Duodenal mucosa (tissue), 2 donors: Measurements from ENCODE around the gene HABP2.

ENCODE experiments used
- H3K27ac ChIP-seq: one replicate; pipeline ENCODE4 v1.7.0; 2013; ENCODE audit warnings: low read depth, low read length
- H3K27me3 ChIP-seq, 2 donors: one replicate each; pipeline ENCODE4 v1.7.0; 2013; ENCODE audit warnings: low read length in 2 of 2, control low read depth in 1 of 2; ENCODE audit not compliant: insufficient read depth in 2 of 2, control insufficient read depth in 1 of 2
- H3K36me3 ChIP-seq, 2 donors: one replicate each; pipeline ENCODE4 v1.7.0; 2013; ENCODE audit warnings: low read length in 2 of 2, control low read depth in 1 of 2; ENCODE audit not compliant: insufficient read depth in 2 of 2, control insufficient read depth in 1 of 2
- H3K4me1 ChIP-seq, 2 donors: one replicate each; pipeline ENCODE4 v1.7.0; 2013; ENCODE audit warnings: low read length in 2 of 2, control low read depth in 1 of 2; ENCODE audit not compliant: insufficient read depth in 2 of 2, control insufficient read depth in 1 of 2
- H3K4me3 ChIP-seq, 2 donors: one replicate each; pipeline ENCODE4 v1.7.0; 2013; ENCODE audit warnings: low read length in 2 of 2, low read depth in 1 of 2
- H3K9ac ChIP-seq, 2 donors: one replicate each; pipeline ENCODE4 v1.7.0; 2013; ENCODE audit warnings: low read length in 2 of 2, low read depth in 1 of 2
- H3K9me3 ChIP-seq, 2 donors: one replicate each; pipeline ENCODE4 v1.7.0; 2013; ENCODE audit warnings: low read length in 2 of 2, control low read depth in 1 of 2; ENCODE audit not compliant: control insufficient read depth in 1 of 2

HABP2 gene

GRCh38 chr10:113524539-113525490 lies 28.0 kb upstream of the HABP2 start:
- Histone ChIP-seq H3K4me1 (no peaks in the 10 kb centered on the region), H3K9ac (no peak overlapping the region), H3K36me3 (no peaks in the 10 kb centered on the region), H3K9me3 (no peaks in the 10 kb centered on the region), H3K27me3 (no peaks in the 10 kb centered on the region), H3K27ac (no peak overlapping the region), H3K4me3 (no peak overlapping the region)

GRCh38 chr10:113525713-113526112 lies 27.1 kb upstream of the HABP2 start:
- Histone ChIP-seq H3K27me3 (no peaks in the 10 kb centered on the region), H3K4me1 (no peaks in the 10 kb centered on the region), H3K4me3 (no peak overlapping the region), H3K27ac (no peak overlapping the region), H3K36me3 (no peaks in the 10 kb centered on the region), H3K9ac (no peak overlapping the region), H3K9me3 (no peaks in the 10 kb centered on the region)

- Histone ChIP-seq H3K4me3 (no peak overlapping the region), H3K36me3 (no peaks in the 10 kb centered on the region), H3K9me3 (no peaks in the 10 kb centered on the region), H3K9ac (no peak overlapping the region), H3K4me1 (no peaks in the 10 kb centered on the region), H3K27ac (no peak overlapping the region), H3K27me3 (no peaks in the 10 kb centered on the region)
Observed at GRCh38 chr10:113527211-113527906, 25.5 kb upstream of the HABP2 start.

GRCh38 chr10:113528876-113529275 lies 24.0 kb upstream of the HABP2 start:
- no peaks in the 10 kb centered on the region for H3K27me3 ChIP-seq
- H3K36me3 ChIP-seq: no peaks in the 10 kb centered on the region
- H3K4me1 ChIP-seq: no peaks in the 10 kb centered on the region
- H3K27ac ChIP-seq: no peak overlapping the region
- H3K4me3 ChIP-seq: no peak overlapping the region
- H3K9me3 ChIP-seq: no peaks in the 10 kb centered on the region
- no peak overlapping the region for H3K9ac ChIP-seq

GRCh38 chr10:113529575-113529974 lies 23.3 kb upstream of the HABP2 start:
- Histone ChIP-seq H3K27me3 (no peaks in the 10 kb centered on the region), H3K27ac (no peak overlapping the region), H3K4me3 (no peak overlapping the region), H3K9ac (no peak overlapping the region), H3K9me3 (no peaks in the 10 kb centered on the region), H3K36me3 (no peaks in the 10 kb centered on the region), H3K4me1 (no peaks in the 10 kb centered on the region)

GRCh38 chr10:113530476-113530875 lies 22.4 kb upstream of the HABP2 start:
- Histone ChIP-seq H3K9ac (no peak overlapping the region), H3K9me3 (no peaks in the 10 kb centered on the region), H3K27me3 (no peaks in the 10 kb centered on the region), H3K36me3 (no peaks in the 10 kb centered on the region), H3K4me3 (no peak overlapping the region), H3K27ac (no peak overlapping the region), H3K4me1 (no peaks in the 10 kb centered on the region)

GRCh38 chr10:113532724-113533123 lies 20.1 kb upstream of the HABP2 start:
- Histone ChIP-seq H3K27me3 (no peaks in the 10 kb centered on the region), H3K27ac (no peak overlapping the region), H3K36me3 (no peaks in the 10 kb centered on the region), H3K9ac (no peak overlapping the region), H3K4me1 (no peaks in the 10 kb centered on the region), H3K4me3 (no peak overlapping the region), H3K9me3 (no peaks in the 10 kb centered on the region)

GRCh38 chr10:113533801-113534200 lies 19.1 kb upstream of the HABP2 start:
- H3K4me1 ChIP-seq: no peaks in the 10 kb centered on the region
- H3K9me3 ChIP-seq: no peaks in the 10 kb centered on the region

GRCh38 chr10:113534423-113534822 lies 18.4 kb upstream of the HABP2 start:
- Histone ChIP-seq H3K4me1 (no peaks in the 10 kb centered on the region), H3K27ac (no peak overlapping the region)

More at GRCh38 chr10:113533801-113534200, 19.1 kb upstream of the HABP2 start:
- Histone ChIP-seq H3K4me3 (no peak overlapping the region), H3K9ac (no peak overlapping the region), H3K27ac (no peak overlapping the region), H3K36me3 (no peaks in the 10 kb centered on the region), H3K27me3 (no peaks in the 10 kb centered on the region)

GRCh38 chr10:113537672-113538071 lies 15.2 kb upstream of the HABP2 start:
- no peaks in the 10 kb centered on the region for H3K27me3 ChIP-seq
- H3K9me3 ChIP-seq: no peaks in the 10 kb centered on the region
- no peak overlapping the region for H3K27ac ChIP-seq
- H3K9ac ChIP-seq: no peak overlapping the region
- H3K4me3 ChIP-seq: no peak overlapping the region
- H3K36me3 ChIP-seq: no peaks in the 10 kb centered on the region
- peaks cover 3 to 8% of the 10 kb centered on the region in 2 donors for H3K4me1 ChIP-seq

More at GRCh38 chr10:113534423-113534822, 18.4 kb upstream of the HABP2 start:
- Histone ChIP-seq H3K9ac (no peak overlapping the region), H3K9me3 (no peaks in the 10 kb centered on the region), H3K27me3 (no peaks in the 10 kb centered on the region), H3K4me3 (no peak overlapping the region), H3K36me3 (no peaks in the 10 kb centered on the region)
